GM21515 (cell line): Measurements from ENCODE around the gene SIRT2.
A peak's percentile ranks its signal among the peaks of the same experiment; 100 is the strongest.
"Not testable (repeated sequence)": the region's sequence is repeated elsewhere in the genome, so short reads cannot be mapped to it uniquely, and the experiment has no call there.

ENCODE experiments used
- ATAC-seq: cut with Tn5 transposase; IDR thresholded peaks from one replicate; pipeline ENCODE4 v1.9.1; 2021; ENCODE audit not compliant: unreplicated experiment

The SIRT2 gene

DNA sequence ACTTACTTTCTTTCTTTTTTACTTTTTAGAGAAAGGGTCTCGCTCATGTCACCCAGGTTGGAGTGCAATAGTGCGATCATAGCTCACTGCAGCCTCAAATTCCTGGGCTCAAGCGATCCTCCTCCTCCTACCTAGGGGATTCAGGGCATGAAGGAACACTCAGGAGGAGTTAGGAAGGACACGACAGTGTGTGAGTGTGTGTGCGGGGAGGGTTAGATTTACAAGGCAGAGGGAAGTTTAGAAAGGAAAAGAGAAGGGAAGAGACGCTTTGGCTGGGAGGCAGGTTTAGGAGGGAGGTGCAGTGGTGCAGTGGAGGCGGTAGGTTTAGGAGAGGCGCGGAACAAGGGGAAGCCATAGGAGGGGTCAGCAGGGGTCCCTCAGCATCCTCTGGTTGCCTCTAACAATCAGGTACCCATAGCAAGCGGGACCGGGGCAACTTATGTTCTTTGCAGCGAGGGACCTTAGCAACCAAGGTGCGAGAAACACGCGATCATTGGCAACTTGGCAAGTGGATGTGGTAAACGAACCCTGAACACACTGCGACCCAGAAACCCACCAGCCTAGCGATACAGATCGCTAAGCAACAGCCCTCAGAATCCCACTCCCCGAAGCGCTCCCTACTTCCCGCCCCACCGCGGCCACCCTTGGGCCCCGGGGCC, 501 bp downstream of the SIRT2 start:
- ATAC-seq: peak; percentile 3

DNA sequence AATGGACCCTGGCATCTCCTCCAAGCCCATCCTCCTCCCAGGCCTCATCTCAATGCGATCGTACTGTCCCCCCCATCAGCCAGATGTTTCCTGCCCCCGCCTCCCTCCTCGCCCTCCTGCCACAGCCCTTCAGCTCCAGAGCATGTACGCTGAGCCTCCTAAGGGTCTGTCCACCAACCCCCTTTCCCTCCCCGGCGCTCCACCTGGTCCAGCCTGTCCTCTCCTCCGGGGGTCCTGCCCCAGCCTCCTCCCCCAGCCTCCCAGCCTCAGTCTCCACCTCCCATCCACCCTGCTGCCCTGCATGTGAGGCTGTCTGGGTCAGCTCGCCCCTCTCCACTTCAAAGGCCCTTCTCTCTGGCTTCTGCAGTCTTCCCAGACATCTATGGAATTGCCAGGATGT, 4.5 kb downstream of the SIRT2 start:
- ATAC-seq: no peak

DNA sequence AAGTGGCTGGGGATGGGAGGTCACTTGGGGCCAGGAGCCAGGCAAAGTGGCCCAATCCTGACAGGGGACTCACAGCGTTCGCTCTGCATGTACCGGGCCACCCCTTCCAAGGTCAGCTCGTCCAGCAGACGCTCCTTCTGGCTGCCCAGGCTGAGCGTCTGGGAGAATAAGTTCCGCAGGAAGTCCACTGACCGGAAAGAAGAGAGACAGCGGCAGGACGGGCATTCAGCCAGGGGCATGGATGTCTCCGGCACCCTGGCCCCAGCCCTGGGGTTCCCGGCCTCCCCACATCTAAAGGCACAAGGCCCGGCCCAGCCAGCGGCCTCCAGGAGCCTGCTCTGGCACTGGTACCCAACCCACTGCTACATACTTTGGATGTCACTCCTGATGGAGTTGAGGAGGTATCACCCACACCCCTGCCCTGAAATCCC, 6.1 kb downstream of the SIRT2 start:
- ATAC-seq: no peak

DNA sequence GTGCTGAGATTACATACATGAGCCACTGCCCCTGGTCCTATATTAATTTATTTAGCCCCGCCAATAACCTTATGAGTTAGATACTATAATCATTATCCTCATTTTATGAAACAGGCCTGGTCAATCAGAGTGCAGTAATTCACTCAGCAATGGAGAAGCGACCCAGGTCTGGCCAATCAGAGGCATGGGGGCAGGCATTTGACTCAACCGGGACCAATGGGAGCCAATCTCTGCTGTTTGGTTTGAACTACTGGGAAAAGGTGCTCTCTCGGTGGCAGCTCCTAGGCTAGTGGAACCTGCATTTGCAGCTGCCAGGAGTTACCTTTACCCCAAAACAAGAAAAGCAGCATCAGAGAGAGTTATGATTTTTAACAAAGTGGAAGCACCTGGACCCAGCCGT, 6.6 kb downstream of the SIRT2 start:
- ATAC-seq: no peak

DNA sequence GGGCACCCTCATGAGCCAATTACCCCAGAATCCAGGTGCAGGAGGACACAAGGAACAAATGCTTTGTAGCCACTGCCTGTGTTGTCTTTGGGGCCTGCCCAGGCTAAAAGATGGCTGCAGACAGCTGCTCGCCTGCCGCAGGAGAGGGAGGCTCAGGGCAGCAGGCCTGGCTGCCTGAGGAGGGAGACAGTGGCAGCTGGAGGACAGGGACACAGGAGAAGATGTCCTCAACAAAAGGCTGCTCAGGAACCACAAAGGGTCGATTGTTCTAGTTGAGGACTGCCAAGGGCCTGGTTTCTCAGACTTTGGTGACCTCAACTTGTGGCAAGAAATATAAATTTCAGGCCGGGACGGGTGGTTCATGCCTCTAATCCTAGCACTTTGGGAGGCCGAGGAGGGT, 7.6 kb downstream of the SIRT2 start:
- no peak for ATAC-seq

DNA sequence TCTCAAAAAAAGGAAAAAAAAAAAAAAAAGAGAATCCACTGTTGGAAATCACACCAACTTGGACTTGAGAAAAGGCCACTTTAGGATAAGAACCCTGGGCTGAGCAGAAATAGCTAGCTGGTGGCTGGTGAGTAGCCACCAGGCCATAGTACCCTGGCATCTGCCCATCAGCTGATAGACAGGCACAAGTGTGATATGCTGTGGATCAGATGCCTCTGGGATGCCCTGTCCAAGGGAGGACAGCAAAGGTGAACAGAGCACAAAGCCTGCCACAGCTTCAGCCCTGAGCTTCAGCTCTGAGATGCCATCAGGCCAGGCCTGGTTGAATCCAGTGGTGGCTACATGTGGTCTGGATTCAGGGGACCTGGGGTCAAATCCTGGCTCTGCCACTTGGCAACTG, 8.7 kb downstream of the SIRT2 start:
- no peak for ATAC-seq

DNA sequence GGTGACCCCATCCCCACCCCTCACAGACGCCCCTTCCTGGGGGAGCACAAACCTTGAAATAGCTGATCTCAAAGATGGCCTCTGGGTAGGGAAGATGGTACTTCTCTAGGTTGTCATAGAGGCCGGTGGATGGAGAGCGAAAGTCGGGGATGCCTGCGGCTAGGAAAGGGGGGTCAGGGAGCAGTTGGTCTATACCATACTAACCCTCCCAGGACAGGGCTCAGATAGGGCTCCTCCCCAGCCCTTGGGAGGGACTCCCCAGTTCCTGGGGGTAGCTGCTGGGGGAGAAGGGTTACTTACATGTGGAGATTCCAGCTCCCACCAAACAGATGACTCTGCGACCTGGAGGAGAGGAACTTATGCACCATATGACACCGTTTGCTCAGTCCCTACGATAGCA, 9.6 kb downstream of the SIRT2 start:
- ATAC-seq: no peak

DNA sequence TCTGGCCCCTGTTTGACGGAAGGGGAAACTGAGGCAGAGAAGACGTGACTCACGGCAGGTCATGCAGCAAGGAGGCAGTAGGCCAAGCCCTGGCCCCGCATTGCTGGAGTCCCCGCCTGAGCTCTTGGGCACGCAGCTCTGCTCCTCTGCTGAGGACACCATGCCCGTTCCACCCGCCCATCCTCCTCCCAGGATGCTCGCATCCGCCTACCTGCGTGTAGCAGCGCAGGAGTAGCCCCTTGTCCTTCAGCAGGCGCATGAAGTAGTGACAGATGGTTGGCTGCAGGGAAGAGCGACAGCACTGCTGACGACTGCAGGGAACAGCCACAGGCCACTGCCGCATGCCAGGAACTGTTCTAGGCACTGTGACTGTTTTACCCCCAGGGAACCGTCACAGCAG, 10.5 kb downstream of the SIRT2 start:
- ATAC-seq: no peak

DNA sequence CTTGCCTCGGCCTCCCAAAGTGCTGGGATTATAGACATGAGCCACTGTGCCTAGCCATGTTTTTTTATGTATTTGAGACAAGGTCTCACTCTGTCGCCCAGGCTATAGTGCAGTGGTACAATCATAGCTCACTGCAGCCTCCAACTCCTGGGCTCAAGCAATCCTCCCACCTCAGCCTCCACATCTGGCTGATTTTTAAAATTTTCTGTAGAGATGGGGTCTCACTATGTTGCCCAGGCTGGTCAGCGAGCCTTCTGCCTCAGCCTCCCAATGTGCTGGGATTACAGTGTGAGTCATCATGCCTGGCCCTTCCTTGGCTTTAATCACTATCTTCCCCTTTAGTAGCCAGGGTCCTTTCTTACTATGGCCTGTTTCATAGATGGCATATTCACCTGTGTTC, 14.7 kb downstream of the SIRT2 start:
- not testable (repeated sequence) for ATAC-seq

DNA sequence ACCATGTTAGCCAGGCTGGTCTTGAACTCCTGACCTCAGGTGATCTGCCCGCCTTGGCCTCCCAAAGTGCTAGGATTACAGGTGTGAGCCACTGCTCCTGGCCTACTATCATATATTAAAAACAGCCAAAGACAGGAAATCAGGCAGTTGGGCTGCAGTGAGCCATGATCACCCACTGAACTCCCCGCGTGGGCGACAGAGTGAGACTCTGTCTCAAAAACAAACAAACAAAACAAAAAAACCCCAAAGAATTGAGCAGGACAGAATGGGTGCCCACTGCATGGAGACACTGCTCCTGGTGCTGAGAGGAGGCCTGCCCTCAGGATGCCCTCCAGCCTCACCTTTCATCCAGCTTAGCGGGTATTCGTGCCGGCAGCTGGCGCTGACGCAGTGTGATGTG, 16.1 kb downstream of the SIRT2 start:
- no peak for ATAC-seq

DNA sequence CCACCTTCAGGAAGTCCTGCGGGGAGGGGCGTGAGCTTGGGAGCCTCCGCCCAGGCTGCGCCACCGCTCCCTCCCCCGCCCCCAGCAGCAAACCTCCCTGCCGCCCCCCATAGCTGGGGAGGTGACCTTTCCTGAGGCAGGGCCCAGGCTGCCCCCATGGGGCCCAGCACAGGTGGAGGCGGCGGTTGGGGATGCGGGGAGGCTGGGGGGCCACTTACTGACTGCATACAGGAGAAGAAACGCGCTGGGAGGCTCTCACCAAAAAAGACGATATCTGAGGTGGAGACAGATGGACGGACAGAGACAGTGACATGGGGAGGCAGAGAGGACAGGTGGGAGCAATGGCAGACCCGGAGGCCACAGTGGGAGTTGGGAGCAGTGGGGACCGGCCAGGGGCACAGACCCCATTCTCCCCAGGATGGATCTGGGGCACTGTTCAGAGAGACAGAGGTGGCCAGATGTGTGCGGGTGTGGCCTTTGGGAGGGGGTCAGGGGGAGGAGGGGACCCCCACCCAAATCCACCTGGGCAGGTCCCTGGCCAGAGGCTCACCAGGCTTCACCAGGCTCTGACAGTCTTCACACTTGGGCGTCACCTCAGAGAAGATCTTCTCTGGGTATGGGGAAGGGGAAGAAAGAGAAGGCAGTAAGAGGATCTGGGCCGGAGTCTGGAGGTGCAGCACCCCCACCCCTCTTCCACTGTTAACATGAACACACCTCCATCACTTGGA, 18.4 kb downstream of the SIRT2 start:
- ATAC-seq: no peak

DNA sequence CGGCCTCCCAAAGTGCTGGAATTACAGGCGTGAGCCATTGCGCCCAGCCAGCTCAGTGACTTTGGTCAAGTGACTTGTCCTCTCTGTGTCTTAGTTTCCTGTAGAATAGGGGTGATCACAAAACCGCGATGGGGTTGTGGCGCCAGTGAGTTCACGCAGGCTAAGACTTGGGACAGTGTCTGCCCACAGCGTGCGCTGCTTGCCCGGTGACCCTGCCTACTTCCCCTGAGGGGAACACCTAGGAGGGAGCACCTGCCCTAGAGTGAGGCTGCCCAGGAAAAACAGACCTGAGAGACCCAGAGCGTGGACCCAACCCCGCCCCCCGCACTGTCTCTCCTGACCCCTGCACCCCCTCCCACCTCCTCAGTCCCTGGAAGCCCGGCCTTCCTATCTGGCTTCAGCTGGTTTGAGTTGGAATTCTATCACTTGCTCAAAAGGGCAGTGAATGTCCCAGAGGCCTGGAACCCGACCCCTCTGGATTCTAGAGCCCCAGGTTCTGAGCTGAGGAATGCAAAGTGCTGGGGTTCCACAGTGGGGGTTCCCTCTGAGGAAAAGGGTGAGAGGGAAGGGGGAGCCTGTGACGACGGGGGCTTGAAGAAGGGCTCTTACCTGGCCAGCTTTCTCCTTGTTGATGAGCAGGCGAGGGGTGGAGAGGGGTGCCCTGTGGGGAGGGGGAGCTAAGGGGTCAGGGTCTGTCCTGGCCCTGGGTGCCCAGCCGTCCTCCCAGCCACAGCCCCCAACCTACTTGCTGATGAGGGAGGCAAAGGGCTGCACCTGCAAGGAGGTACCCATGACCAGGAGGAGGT, 19.1 kb downstream of the SIRT2 start:
- ATAC-seq: no peak

DNA sequence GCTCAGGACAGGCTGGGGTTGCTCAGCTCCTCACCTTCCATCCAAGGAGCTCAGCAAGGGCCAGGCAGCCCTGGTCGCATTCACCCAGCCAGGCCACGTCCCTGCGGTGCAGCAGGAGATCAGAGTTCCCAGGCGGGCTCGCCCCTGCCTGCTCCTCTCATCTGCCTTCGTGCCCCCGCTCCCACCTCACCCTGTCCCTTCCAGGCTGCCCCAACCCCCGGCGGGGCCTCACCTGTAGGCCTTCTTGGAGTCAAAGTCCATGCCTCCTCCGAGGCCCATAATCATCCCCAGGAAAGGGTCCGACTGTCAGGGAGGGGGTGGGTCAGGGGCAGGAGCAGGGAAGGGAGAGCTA, 20.0 kb downstream of the SIRT2 start:
- no peak for ATAC-seq

DNA sequence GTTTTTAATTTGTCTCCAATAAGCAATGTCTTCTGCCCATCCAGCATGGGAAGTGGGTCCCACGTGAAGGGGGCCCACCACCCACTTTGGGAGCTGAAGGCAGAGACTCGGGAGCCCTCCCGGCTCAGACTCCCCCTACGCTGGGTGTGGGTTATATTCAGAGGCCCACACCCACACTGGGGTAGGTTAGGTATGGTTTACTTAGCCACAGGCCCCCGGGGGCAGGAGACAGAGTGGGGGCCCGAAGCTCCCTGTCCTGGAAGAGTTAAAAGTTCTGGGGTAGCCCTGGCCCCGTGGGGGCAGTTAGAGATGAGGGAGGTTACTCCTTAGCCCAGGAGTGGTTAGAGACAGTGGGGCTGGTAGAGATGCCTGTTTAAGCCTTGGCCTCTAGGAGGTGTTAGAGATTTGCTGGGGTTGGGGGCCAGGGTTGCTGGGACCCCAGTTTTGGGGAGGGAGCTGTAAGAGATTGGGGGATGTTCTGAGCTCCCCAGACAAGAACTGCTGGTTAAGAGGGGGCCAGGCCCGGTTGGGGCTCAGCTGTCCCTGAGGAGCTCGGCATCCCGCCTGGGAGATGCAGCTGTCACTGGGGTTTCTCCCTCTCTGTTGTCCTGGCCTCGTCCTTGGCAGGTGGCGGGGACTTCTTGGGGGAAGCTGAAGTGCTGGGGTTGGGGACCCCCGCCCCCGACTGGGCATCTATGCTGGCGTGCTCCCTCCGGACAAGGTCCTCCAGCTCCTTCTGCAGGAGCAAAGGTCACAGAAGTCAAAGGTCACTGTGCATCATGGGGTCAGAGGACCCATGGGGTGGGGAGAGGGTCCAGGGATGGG, 20.6 kb downstream of the SIRT2 start:
- no peak for ATAC-seq

DNA sequence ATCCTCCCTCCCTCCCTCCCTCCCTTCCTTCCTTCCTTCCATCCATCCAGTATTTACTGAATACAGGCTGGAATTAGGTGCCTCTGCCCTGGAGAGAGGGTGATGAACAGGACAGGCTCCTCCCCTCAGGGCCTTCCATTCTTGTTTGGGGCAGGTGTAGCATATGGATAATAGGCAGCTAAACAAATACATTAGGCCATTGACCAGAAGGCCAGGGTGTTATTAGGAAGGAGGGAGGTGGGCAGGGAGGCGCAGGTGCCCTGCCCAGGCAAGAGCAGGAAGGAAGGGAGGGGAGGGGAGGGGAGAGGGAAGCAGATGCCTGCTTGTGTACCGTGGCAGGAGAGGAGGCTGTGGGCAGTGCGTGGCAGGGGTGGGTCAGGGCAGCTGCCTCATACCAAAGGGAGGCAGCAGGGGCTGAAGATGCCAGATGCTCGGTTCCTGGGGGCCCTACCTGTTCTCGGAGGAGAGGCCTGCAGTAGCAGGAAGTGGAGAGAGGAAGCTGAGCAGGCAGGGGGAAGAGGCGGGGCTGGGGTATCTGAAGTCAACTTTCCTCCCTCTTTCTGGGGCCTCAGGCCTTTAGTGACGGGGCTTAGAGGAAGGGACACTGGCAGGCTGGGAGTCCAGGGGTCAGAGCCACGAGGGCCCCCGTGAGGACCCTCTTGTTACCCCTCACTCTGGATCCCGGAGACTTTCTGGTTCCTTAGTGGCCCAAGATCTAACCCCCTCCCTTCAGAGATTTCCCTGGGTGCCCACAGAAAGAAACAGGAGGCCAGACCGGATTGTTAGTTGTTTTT, 21.4 kb downstream of the SIRT2 start, which contains the start of gene RINL:
TSS of gene RINL (minus strand) at position 495 of the 794 bp plus-strand sequence. CDS start 1,533 bp downstream, outside the sequence.
- peak; percentile 59 for ATAC-seq

DNA sequence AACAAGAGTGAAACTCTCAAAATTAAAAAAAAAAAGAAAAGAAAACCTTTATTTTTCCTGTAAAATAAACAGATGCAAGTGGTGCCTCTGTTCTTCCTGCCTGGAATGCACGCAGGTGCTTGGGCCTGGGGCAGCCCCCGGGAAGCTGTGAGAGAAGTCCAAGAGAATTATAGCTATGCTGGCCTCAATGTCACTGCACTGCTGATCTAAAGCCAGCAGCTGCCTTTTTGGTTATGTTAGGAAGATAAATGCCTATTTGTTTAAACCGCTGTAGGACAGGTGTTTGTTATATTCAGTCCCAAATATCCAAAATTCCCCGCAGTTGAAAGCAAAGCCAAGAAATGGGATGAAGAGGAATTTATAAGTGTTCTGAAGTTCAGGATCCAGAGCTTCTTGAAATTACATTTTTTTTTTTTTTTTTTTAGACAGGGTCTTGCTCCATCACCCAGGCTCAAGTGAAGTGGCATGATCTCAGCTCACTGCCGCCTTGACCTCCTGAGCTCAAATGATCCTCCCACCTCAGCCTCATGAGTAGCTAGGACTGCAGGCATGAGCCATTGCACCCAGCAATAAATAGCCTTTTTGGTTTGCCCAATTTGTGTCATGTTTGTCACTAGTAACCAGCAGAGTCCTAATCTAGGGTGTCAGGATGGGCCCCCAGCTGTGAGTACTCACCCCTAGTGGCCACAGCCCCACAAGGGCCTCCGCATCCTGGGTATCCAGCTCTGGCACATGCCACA, 23.6 kb downstream of the SIRT2 start:
- no peak for ATAC-seq

DNA sequence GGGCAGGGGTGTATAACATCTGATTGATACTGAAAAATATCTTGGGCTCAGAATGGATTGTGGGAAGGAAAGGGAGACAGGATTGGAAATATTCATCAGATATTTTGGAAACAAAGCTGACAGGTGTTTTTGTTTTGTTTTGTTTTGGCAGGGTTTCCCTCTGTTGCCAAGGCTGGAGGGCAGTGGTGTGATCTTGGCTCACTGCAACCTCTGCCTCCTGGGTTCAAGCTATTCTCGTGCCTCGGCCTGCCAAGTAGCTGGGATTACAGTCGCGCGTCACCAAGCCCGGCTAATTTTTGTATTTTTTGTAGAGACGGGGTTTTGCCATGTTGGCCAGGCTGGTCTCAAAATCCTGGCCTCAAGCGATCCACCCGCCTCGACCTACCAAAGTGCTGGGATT, 26.0 kb downstream of the SIRT2 start:
- not testable (repeated sequence) for ATAC-seq

DNA sequence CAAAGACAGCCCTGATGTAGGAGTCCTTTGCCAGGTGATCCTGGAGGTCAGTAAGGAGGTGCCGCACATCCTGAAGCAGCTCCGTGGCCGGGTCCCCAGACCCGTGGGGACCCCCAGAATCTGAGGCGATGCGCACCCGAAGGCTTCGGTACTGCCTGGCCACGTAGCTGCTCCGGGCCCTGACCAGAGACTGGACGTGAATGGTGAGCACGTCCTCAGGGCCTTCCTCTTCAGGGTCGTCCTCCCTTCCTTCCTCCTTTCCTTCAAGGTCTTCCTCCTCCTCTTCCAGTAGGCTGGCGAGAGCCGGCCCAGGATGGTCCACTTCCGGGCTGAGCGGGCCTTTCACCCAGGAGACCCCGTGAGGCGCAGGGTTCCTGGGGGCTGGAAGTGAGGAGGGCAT, 28.8 kb downstream of the SIRT2 start:
- no peak for ATAC-seq

DNA sequence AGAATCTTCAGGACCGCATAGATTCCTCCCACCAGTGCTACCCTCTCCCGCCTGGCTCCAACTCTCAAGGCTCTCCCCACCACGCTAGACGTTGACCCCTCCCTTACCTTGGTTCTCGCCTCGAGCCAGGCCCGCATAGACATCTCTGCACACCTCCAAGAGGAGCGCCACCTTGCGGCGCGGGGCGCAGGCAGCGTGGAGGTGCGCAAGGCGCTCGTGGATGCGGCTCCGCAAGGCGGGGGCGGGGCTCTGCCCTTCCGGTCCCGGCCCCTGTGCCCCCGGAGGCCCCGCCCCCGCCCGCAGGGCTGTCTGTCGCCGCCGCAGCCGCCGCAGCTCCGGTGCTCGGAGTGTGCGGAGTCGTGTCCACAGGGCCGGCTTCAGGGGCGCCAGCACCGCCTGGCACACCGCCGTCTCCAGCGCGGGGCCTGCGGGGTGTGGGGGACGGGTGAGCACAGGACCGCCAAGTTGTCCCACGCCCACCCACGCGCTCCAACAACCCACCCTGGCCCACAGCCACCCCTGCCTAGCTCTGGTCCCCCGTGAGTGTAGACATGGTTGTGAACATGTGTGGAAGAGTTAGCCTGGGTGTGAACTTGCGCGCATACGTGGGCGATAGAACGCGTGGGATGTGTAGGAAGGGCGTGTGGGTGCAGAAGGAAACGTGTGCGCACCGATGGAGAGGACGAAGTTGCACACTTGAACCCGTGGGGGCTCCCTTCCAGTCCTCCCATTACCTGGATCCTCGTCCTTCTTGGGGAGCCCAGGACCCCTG, 29.4 kb downstream of the SIRT2 start:
- peak; percentile 55 for ATAC-seq
